NK-92 (cell line): ENCODE measurements around the gene ZNF627.
A peak's percentile ranks its signal among the peaks of the same experiment; 100 is the strongest.
"Not testable (repeated sequence)": the region's sequence is repeated elsewhere in the genome, so short reads cannot be mapped to it uniquely, and the experiment has no call there.

Source experiments
- DNase-seq: peaks from one replicate; lab custom pipeline; 2025; ENCODE audit not compliant: unreplicated experiment; lab: John Stamatoyannopoulos, UW

Gene ZNF627

DNA sequence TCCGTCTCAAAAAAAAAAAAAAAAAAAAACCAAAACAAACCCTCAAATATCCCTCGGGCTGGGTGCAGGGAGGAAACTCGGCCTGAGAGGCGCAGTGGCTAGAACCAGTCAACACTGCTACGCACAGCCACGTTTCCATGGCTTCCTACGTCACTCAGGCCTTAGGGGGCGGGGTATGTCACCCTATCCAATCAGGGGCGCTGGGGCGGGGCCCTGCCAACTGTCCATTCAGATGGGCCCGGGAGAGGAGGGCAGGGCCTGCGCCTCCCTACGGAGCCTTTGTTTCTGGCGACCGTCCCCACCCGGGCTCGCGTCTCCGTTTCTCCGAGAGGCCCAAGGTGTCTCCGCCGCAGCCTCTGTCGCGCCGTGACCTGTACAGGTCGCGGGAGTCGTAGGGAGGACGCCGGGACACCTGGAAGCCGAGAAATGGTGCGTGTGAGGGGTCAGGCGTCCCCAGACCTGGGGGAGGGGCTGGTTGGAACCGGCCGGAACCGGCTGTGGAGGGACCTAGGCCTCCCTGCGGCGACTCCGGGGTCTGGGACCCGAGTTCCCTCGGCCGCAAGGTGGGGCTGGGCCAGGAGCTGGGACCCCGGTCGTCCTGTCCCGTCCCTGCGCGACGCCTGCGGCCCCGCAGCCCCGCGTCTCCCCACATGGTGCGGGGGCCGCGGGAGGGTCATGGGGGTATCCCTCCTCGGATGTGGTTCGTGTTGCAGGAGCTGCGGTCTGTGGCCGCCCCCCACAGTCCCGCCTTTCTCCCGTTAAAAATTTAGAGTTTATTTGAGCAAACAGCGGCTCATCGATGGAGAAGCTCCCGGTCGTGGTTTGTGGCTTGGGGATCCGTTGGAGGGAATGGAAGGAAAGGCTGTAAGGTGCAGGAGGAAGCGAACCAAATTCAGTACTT is at the start of gene ZNF627:
Gene ZNF627, plus strand, starts transcription at position 282 of the 901 bp plus-strand sequence. Its CDS starts 145 bp downstream, at position 427.
- DNase-seq, result peak; percentile 91

DNA sequence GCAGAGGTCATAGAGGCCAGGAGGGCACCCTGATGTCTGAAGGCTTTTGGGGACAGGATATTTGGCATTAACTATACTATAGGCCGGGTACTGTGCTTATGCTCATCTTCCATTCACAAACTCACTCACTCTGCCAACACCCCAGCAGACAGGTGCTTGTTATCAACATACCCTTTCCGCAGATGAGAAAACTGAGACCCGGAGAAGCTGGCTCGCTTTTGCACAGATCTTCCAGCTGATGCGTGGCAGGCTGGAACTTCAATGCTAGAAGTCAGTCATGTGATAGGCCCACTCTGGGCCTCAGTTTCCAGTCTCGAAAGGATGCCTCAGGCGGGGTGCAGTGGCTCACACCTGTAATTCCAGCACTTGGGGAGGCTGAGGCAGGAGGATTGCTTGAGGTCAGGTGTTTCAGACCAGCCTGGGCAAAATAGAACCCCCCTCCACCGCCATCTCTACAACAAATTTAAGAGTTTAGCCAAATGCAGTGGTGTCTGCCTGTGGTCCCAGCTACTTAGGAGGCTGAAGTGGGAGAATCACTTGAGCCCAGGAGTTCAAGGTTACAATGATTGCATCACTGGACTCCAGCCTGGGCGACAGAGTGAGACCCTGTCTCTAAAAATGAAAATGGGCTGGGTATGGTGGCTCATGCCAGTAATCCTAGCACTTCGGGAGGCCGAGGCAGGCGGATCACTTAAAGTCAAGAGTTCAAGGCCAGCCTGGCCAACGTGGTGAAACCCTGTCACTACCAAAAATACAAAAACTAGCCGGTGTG is 49.2 kb upstream of the ZNF627 start:
- DNase-seq, result no peak

DNA sequence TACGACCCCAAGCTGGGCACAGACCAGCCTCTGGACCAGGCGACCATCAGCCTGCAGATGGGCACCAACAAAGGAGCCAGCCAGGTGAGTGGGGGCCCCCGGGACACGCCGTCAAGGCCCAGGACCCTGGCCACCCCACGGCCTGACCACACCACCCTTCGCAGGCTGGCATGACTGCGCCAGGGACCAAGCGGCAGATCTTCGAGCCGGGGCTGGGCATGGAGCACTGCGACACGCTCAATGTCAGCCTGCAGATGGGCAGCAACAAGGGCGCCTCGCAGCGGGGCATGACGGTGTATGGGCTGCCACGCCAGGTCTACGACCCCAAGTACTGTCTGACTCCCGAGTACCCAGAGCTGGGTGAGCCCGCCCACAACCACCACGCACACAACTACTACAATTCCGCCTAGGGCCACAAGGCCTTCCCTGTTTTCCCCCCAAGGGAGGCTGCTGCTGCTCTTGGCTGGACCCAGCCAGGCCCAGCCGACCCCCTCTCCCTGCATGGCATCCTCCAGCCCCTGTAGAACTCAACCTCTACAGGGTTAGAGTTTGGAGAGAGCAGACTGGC is 47.8 kb upstream of the ZNF627 start:
- no peak for DNase-seq

DNA sequence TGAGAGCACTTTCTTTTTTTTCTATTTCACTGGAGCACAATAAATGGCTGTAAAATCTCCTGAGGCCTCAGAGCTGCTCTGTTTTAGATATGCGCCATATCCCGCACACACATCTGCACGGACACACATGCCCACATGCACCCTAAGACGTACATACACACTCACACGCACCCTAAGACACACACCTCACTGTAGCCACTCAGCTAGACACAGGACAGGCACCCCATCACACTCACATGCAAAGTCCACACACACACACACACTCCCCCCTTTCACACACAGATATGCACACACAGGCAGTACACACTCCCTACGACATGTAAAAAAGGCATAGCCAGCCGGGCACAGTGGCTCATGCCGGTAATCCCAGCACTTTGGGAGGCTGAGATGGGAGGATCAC is 47.0 kb upstream of the ZNF627 start:
- no peak for DNase-seq

DNA sequence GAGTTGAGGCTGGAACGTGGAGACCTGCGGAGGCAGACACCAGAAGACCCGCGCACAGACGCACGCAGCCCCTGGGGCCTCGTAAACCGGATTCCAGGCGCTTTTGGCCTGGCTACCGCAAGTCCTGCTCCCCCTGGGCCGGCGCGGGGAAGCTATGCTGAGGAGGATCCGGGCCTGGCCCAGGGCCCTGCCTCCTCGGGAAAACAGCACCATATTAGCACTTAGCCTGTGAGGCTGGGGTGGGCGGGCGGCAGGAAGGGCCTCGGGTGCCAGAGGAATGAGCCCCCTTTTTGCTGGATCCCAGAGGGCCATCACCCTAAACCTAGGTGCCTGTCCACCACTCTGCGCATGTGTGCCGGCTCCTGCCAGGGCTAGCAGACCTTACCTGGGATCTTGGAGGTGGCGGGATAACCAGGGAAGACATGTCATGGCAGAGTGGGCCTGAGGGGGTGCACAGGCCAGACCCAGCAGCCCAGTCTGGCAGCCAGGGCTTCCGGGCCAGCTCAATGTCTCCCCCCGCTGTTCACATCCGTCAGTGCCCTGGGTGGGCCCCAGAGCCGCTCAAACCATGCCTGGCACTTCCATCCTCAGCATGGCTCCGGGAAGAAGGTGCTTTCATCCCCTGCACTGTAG is 45.6 kb upstream of the ZNF627 start:
- no peak for DNase-seq

DNA sequence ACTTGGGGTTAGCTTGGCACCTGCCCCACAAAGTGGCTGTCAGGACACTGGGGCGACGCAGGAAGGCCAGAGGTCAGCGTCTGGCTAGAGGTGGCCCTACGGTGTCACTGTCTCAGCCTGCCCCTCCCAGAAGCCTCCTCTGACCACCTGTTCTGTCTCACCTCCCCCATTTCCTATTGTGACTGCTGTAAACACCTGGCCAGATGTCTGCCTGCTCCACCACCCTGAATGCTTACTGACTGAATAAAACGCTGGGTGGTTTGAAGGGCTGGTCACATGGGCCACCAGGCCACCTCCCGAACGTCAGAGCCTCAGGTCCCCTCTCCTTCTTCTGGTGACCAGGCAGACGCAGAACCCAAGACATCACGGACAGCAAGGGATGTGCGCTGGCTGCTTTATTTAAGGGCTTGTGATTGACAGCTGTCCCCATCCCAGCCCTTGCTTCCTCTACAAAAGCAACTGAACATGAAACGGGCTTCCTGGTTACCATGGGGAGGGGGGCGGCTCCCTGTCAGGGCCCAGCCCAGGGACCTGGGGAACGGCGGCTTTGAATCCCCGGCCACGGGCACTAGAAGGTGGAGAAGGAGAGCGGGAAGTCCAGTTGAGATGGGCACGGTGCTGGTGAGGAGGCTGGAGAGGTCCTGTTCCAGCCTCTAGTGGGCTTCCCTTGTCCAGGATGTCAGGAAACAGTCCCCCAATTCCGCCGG is 44.5 kb upstream of the ZNF627 start:
- no peak for DNase-seq

DNA sequence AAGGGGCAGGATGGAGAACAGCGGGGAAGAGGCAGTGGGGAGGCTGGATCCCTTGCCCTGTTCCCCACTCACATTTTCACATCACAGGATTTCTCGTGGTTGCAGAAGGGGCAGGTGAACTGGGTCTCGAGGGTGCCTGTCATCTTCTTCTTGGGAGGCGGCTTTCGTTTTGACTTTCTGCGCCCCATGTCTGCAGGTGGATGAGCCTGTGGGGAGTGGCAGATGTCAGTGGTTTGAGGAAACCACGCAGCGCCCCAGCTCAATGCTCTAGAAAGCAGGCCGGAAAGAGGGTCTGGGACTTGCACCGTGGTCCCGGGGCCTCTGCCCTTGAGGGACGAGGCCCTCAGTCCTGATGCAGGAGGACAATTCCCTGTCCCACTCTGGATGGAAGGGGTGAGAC is 43.1 kb upstream of the ZNF627 start:
- DNase-seq, result no peak

DNA sequence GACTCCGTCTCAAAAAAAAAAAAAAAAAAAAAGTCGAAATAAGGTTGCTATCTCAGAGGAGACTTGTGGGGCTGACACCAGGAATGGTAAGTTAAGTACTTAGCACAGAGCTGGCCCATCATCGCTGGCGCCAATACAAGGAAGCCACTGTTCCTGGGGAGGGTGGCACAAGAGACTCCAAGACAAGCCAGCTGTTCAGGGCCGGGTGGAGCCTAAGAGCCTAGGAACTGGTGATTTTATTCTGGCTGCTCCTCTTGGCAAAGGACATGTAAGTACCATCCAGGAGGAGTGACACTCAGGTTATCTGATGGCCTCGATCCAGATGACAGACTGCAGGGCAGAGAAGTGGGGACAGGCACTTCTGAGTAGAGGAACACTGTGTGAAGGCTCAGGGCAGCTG is 42.0 kb upstream of the ZNF627 start:
- DNase-seq, result no peak

DNA sequence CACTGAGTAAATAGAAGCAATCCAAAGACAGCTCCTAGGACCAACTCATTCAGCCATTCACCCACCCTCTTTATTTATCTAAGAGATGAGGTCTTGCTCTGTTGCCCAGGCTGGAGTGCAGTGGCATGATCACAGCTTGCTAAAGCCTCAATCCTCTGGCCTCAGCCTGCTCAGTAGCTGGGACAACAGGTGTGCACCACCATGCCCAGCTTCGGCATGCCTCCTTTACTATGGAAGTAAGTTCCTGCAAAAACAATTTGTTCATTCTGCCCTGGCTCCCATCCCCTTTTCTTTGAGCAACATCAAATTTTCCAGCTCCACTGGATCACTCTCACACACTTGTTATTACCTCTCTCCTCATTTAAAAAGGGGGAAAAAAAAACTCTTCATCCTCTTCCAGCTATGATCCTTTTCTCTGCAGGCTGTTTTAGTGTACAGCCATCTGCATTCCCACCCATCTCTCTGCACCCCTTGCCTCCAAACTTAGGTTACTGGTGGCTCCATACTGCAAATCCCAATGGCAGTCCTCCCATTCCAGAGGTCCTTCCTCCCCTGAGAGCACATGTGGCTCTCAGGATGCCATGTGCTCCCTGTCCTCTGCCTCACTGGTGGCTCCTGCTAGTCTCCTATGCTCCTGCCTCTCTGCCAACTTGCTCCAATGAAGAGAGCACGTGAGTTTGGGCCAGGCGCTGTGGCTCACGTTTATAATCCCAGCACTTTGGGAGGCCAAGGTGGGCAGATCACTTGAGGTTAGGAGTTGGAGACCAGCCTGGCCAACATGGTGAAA is 40.5 kb upstream of the ZNF627 start:
- no peak for DNase-seq

DNA sequence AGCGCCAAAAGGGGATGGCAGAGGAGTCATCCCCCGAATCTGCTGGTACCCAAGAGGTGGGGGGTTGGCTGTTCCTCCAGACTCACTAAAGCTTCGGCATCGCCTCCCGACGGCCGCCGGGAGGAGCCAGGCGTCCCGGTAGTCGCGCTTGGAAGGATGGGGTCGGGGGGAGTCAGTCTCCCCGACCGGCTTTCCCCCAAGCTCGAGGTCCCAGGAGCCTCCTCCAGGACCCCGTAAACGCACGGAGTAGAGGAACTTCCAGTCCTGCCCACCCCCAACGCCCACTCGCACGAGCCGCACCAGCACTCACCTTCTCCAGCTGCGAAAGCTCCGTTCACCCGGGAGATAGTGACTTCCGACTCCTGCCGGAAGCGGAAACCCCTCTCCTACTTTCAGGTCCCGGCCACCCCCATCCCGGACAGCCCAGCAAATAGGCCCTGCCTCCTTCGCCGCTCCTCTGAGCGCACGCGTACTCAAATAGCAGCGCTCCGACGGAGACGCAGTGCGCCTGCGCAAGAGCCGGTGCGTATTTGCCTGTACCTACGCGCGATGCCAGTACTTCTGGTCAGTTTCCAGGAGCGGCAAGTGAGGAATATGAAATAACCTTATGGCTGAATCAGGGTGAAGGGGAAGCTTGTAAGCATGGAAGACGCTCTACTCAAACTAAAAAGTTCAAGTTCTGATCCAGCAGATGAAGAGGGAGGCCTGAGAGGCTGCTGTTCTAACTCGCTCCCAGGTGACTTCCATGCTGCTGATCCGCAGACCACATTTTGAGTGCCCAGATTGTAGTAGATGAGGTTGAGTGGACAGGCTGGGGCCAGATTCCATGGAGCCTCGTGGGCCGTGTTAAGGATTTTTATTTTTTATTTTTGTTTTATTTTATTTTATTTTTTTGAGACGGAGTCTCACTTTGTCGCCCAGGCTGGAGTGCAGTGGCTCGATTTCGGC is 38.1 kb upstream of the ZNF627 start, which contains the start of gene ELOF1:
Gene ELOF1, minus strand, starts transcription at position 350 of the 948 bp plus-strand sequence. CDS start 4,883 bp downstream, outside the sequence.
- DNase-seq, result peak; percentile 87

DNA sequence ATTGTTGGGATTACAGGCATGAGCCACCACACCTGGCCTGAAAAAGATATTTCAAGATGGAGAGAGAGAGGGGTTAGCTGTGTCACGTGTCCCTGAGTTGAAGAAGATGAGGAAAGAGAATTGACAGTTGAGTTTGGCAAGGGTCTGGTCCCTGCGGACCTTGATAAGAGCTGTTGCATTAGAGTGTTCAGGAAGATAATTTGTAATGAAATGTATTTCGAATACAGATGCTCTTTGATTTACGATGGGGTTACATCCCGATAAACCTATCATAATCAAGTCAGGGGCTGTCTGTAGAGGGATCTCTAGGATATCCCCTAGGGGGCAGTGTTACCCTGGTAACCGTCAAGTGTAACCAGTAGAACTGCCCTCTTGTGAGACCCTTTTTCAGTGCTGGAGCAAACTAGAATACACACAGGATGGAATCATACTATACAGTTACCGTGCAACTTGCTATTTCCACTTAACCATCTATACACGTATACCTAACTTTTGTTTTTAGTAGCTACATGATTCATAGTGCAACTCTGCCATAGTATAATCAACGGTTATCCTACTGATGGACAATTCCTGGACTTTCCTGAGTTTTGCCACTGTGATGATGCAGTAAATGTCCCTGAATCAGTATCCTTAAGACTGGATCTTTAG is 36.8 kb upstream of the ZNF627 start:
- DNase-seq, result no peak

DNA sequence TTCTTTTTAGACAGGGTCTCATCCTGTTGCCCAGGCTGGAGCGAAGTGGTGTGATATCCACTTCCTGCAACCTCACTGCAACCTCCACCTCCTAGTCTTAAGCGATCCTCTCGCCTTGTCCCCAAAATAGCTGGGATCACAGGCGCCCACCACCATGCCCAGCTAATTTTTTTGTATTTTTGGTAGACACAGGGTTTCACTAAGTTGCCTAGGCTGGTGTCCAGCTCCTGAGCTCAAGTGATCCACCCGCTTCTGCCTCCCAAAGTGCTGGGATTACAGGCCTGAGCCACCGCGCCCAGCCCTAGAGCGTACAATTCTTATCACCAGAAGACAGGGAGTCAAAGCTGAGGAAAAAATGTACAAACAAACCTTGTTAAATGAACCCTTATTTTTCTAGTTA is 33.8 kb upstream of the ZNF627 start:
- DNase-seq, result no peak

DNA sequence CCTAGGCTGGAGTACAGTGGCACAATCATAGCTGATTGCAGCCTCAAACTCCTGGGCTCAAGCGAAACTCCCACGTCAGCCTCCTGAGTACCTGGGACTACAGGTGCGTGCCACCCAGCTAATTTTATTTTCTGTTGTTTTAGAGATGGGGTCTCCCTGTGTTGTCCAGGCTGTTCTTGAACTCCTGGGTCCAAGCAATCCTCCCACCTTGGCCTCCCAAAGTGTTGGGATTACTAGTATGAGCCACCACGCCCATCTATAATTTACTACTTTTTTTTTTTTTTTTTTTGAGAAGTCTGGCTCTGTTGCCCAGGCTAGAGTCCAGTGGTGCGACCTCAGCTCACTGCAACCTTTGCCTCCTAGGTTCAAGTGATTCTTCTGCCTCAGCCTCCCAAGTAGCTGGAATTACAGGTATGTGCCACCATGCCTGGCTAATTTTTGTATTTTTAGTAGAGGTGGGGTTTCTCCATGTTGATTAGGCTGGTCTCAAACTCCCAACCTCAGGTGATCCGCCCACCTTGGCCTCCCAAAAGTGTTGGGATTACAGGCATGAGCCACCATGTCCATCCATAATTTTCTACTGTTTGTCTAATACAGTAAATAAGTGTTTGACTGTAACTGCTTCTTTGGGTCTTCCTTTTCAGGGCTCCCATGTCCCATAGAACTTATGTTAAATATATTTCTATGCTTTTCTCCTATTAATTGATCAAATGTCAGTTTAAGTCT is 33.0 kb upstream of the ZNF627 start:
- DNase-seq, result not testable (repeated sequence)

DNA sequence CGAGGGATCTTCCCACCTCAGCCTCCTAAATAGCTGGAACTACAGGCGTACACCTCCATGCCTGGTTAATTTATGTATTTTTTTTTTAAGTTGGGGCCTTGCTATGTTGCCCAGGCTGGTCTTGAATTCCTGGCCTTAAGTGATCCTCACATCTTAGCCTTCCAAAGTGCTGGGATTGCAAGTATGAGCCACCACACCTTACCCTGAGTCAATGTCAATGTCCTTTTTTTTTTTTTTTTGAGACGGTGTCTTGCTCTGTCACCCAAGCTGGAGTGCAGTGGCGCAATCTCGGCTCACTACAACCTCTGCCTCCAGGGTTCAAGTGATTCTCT is 31.7 kb upstream of the ZNF627 start:
- not testable (repeated sequence) for DNase-seq

DNA sequence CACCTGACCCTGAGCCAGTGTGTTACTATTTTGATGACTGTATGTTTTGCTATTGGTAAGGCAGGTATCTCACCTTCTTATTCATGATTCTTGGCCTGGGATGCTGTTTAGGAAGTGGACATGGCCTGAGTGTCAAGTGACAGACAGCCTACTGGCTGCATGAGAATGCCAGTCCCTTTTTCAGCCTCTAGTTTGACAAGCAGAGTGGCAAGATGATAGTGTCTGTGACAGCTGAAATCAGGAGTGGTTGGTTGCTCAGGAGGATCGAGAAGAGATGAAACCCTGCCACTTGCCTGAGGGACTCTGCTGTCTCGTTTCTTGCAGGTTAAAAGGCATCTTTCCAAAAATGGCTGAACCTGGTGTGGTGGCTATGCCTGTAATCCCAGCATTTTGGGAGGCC is 31.1 kb upstream of the ZNF627 start:
- DNase-seq, result no peak

DNA sequence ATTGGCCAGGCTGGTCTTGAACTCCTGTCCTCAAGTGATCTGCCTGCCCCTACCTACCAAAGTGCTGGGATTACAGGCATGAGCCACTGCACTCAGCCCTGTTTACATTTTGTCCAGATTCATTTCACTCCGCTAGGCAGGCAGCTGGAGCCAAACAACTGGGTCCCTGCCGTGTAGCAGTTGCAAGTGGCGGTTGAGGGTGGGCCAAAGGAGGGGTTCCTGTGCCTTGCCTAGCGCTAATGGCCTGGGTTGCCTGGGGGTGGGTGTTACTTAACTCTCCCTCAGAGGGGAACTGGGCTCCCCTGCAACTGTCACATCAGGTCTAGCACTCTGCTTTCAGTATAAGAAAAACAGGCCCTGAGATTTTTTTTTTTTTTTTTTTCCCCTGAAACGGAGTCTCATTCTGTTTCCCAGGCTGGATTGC is 27.2 kb upstream of the ZNF627 start:
- no peak for DNase-seq

DNA sequence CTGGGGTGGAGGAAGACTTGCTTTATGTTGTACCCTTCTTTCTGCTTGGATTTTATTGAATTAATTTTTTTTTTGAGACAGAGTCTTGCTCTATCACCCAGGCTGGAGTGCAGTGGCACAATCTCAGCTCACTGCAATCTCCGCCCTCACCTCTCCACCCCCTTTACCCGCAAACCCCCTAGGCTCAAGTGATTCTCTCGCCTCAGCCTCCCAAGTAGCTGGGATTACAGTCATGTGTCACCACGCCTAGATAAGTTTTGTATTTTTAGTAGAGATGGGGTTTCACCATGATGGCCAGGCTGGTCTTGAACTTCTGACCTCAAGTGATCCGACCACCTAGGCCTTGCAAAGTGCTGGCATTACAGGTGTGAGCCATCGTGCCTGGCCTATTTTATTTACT is 23.9 kb upstream of the ZNF627 start:
- not testable (repeated sequence) for DNase-seq

DNA sequence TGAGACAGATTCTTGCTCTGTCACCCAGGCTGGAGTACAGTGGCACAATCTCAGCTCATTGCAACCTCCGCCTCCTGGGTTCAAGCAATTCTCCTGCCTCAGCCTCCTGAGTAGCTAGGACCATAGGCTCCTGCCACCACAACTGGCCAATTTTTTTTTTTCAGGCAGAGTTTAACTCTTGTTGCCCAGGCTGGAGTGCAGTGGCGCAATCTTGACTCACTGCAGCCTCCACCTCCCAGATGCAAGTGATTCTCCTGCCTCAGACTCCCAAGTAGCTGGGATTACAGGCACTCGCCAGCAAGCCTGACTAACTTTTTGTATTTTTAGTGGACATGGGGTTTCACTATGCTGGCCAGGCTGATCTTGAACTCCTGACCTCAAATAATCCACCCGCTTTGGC is 23.5 kb upstream of the ZNF627 start:
- DNase-seq, result not testable (repeated sequence)
